ENCODE measurements around the gene KRTAP4-9. TPM values are rescaled to one million over a fixed set of nuclear protein-coding genes. Genes with fewer than 3 reads are reported as not detected.
"Not testable (repeated sequence)": the region's sequence is repeated elsewhere in the genome, so short reads cannot be mapped to it uniquely, and the experiment has no call there.

Gene KRTAP4-9
- total RNA-seq, 8 experiments from 2014 or later, result 0.33 to 0.41 (median 0.38) TPM; not detected in 5

GRCh38 chr17:41148971-41149651 is 43.9 kb downstream of the KRTAP4-9 start:
- H3K4me1 ChIP-seq (replicated peaks in 1 of 2); H3K27ac ChIP-seq; in situ Hi-C loops (cut with MboI; ENCODE audit: low pct_unique_long_range_greater_than_20kb in 2 of 9, low sequenced_read_pairs in 9 of 9, unreplicated experiment in 9 of 9); H3K4me3 ChIP-seq: not testable (repeated sequence)
- 0 to 87% (median 47%) methylated on average over 1 to 5 of the region's 10 CpGs; no CpG with 5 or more reads in 4 of the 10 experiments for WGBS, 10 experiments
- peak in 2 of 8 experiments; percentile 36 to 46 for ATAC-seq (replicated peaks in 6 of 8)

GRCh38 chr17:41149652-41149985 is 44.4 kb downstream of the KRTAP4-9 start, which contains the start of gene KRTAP4-5:
Gene KRTAP4-5, minus strand, starts transcription at chr17:41149825. Its CDS starts 58 bp downstream, at chr17:41149767.
- WGBS, 10 experiments, result 40 to 100% methylated on average over 1 of the region's 2 CpGs; no CpG with 5 or more reads in 8 of the 10 experiments
- Histone ChIP-seq H3K27ac (no peak within 1 kb of the TSS), H3K4me1 (replicated peaks in 1 of 2) (no peaks in the 10 kb centered on the region), H3K4me3 (no peak within 1 kb of the TSS)
- no peak for ATAC-seq (replicated peaks in 6 of 8)
- in situ Hi-C loops (cut with MboI; ENCODE audit: low pct_unique_long_range_greater_than_20kb in 2 of 9, low sequenced_read_pairs in 9 of 9, unreplicated experiment in 9 of 9), result no loop called here

GRCh38 chr17:41150026-41150425 is 44.8 kb downstream of the KRTAP4-9 start:
- no peak overlapping the region for H3K4me3 ChIP-seq
- 40 to 89% (median 83%) methylated on average over 2 to 4 of the region's 4 CpGs; no CpG with 5 or more reads in 4 of the 10 experiments for WGBS, 10 experiments
- no peak overlapping the region for H3K27ac ChIP-seq
- in situ Hi-C loops (cut with MboI; ENCODE audit: low pct_unique_long_range_greater_than_20kb in 2 of 9, low sequenced_read_pairs in 9 of 9, unreplicated experiment in 9 of 9), result no loop called here
- no peak for ATAC-seq (replicated peaks in 6 of 8)
- no peaks in the 10 kb centered on the region for H3K4me1 ChIP-seq (replicated peaks in 1 of 2)

- in situ Hi-C loops (cut with MboI; ENCODE audit: low pct_unique_long_range_greater_than_20kb in 2 of 9, low sequenced_read_pairs in 9 of 9, unreplicated experiment in 9 of 9), result no loop called here
- H3K4me3 ChIP-seq, result no peak overlapping the region
- WGBS, 10 experiments, result 6 to 79% (median 40%) methylated on average over 1 to 2 of the region's 2 CpGs; no CpG with 5 or more reads in 1 of the 10 experiments
- no peak overlapping the region for H3K27ac ChIP-seq
- ATAC-seq (replicated peaks in 6 of 8), result no peak
- H3K4me1 ChIP-seq (replicated peaks in 1 of 2), result no peaks in the 10 kb centered on the region
Observed at GRCh38 chr17:41151525-41151924, 46.3 kb downstream of the KRTAP4-9 start.

GRCh38 chr17:41153856-41154255 is 48.7 kb downstream of the KRTAP4-9 start:
- Histone ChIP-seq H3K27ac (no peak overlapping the region), H3K4me1 (replicated peaks in 1 of 2) (no peaks in the 10 kb centered on the region), H3K4me3 (no peak overlapping the region)
- in situ Hi-C loops (cut with MboI; ENCODE audit: low pct_unique_long_range_greater_than_20kb in 2 of 9, low sequenced_read_pairs in 9 of 9, unreplicated experiment in 9 of 9), result no loop called here
- no peak for ATAC-seq (replicated peaks in 6 of 8)
- WGBS, 10 experiments, result 20 to 61% (median 39%) methylated on average over 1 to 2 of the region's 2 CpGs; no CpG with 5 or more reads in 4 of the 10 experiments

Other genes starting within 250 kb of the KRTAP4-9 start
- gene KRT12, start 238.2 kb upstream of the KRTAP4-9 start, total RNA-seq, result 1 to 10 TPM in 4 of 8 experiments, under 1 TPM in 2, not detected in 2; 0.21 to 2.7 (median 1.1) TPM
- gene KRT20, start 220.1 kb upstream of the KRTAP4-9 start, total RNA-seq, result under 1 TPM in 3 of 8 experiments, not detected in 5; 0.09 to 0.43 (median 0.31) TPM
- 1 to 10 TPM in 1 of 8 experiments, under 1 TPM in 2, not detected in 5; 0.36 to 1.2 (median 0.66) TPM for gene KRT23, start 167.7 kb upstream of the KRTAP4-9 start, total RNA-seq
- gene KRT39, start 138.4 kb upstream of the KRTAP4-9 start, total RNA-seq, result under 1 TPM in 1 of 8 experiments, not detected in 7; 0.59 TPM
- gene KRT40, start 121.1 kb upstream of the KRTAP4-9 start, total RNA-seq, result under 1 TPM in 1 of 8 experiments, not detected in 7; 0.19 TPM
- gene KRTAP3-3, start 111.2 kb upstream of the KRTAP4-9 start, total RNA-seq, result under 1 TPM in 2 of 8 experiments, not detected in 6; 0.33 to 0.47 TPM
- 1 to 10 TPM in 1 of 8 experiments, under 1 TPM in 1, not detected in 6; 0.47 to 1.0 TPM for gene KRTAP3-2, start 105.5 kb upstream of the KRTAP4-9 start, total RNA-seq
- not detected for gene KRTAP3-1, start 96.3 kb upstream of the KRTAP4-9 start, total RNA-seq
- not detected for gene KRTAP1-5, start 78.2 kb upstream of the KRTAP4-9 start, total RNA-seq
- gene KRTAP1-4, start 75.2 kb upstream of the KRTAP4-9 start, total RNA-seq, result not detected
- under 1 TPM in 4 of 8 experiments, not detected in 4; 0.25 to 0.56 (median 0.46) TPM for gene KRTAP1-3, start 70.5 kb upstream of the KRTAP4-9 start, total RNA-seq
- not detected for gene KRTAP1-1, start 63.9 kb upstream of the KRTAP4-9 start, total RNA-seq
- gene KRTAP2-1, start 58.1 kb upstream of the KRTAP4-9 start, total RNA-seq, result under 1 TPM in 1 of 8 experiments, not detected in 7; 0.71 TPM
- gene KRTAP2-2, start 50.2 kb upstream of the KRTAP4-9 start, total RNA-seq, result not detected
- under 1 TPM in 1 of 8 experiments, not detected in 7; 0.33 TPM for gene KRTAP2-3, start 45.3 kb upstream of the KRTAP4-9 start, total RNA-seq
- not detected for gene KRTAP2-4, start 39.5 kb upstream of the KRTAP4-9 start, total RNA-seq
- gene KRTAP4-7, start 21.2 kb upstream of the KRTAP4-9 start, total RNA-seq, result under 1 TPM in 1 of 8 experiments, not detected in 7; 0.52 TPM
- under 1 TPM in 2 of 8 experiments, not detected in 6; 0.25 to 0.33 TPM for gene KRTAP4-8, start 7.2 kb upstream of the KRTAP4-9 start, total RNA-seq
- under 1 TPM in 1 of 8 experiments, not detected in 7; 0.47 TPM for gene KRTAP4-16, start 3.2 kb upstream of the KRTAP4-9 start, total RNA-seq
- under 1 TPM in 2 of 8 experiments, not detected in 6; 0.18 to 0.38 TPM for gene KRTAP4-11, start 13.0 kb downstream of the KRTAP4-9 start, total RNA-seq
- under 1 TPM in 2 of 8 experiments, not detected in 6; 0.38 to 0.41 TPM for gene KRTAP4-12, start 18.8 kb downstream of the KRTAP4-9 start, total RNA-seq
- gene KRTAP4-6, start 35.2 kb downstream of the KRTAP4-9 start, total RNA-seq, result under 1 TPM in 2 of 8 experiments, not detected in 6; 0.17 to 0.47 TPM
- not detected for gene KRTAP4-5, start 44.4 kb downstream of the KRTAP4-9 start, total RNA-seq
- gene KRTAP4-4, start 55.4 kb downstream of the KRTAP4-9 start, total RNA-seq, result under 1 TPM in 1 of 8 experiments, not detected in 7; 0.18 TPM
- not detected for gene KRTAP4-3, start 62.8 kb downstream of the KRTAP4-9 start, total RNA-seq
- gene KRTAP4-2, start 72.8 kb downstream of the KRTAP4-9 start, total RNA-seq, result not detected
- not detected for gene KRTAP4-1, start 79.5 kb downstream of the KRTAP4-9 start, total RNA-seq
- gene KRTAP9-1, start 84.5 kb downstream of the KRTAP4-9 start, total RNA-seq, result not detected
- under 1 TPM in 1 of 8 experiments, not detected in 7; 0.85 TPM for gene KRTAP9-2, start 121.3 kb downstream of the KRTAP4-9 start, total RNA-seq
- under 1 TPM in 1 of 8 experiments, not detected in 7; 0.21 TPM for gene KRTAP9-3, start 127.1 kb downstream of the KRTAP4-9 start, total RNA-seq
- gene KRTAP9-8, start 132.6 kb downstream of the KRTAP4-9 start, total RNA-seq, result not detected
- gene KRTAP9-4, start 144.3 kb downstream of the KRTAP4-9 start, total RNA-seq, result not detected
- gene KRTAP9-9, start 150.0 kb downstream of the KRTAP4-9 start, total RNA-seq, result under 1 TPM in 1 of 8 experiments, not detected in 7; 0.28 TPM
- gene KRTAP9-6, start 160.0 kb downstream of the KRTAP4-9 start, total RNA-seq, result not detected
- under 1 TPM in 1 of 8 experiments, not detected in 7; 0.45 TPM for gene KRTAP9-7, start 170.3 kb downstream of the KRTAP4-9 start, total RNA-seq
- under 1 TPM in 1 of 8 experiments, not detected in 7; 0.57 TPM for gene KRTAP29-1, start 197.5 kb downstream of the KRTAP4-9 start, total RNA-seq
- gene KRTAP16-1, start 203.9 kb downstream of the KRTAP4-9 start, total RNA-seq, result under 1 TPM in 4 of 8 experiments, not detected in 4; 0.17 to 1.00 (median 0.27) TPM
- under 1 TPM in 1 of 8 experiments, not detected in 7; 0.57 TPM for gene KRTAP17-1, start 210.3 kb downstream of the KRTAP4-9 start, total RNA-seq
- gene KRT33A, start 245.4 kb downstream of the KRTAP4-9 start, total RNA-seq, result not detected